HG03469 (cell line): ENCODE results near the gene SNX5.

ENCODE experiments used
- ATAC-seq: cut with Tn5 transposase; IDR thresholded peaks from one replicate; pipeline ENCODE4 v1.9.1; 2021; ENCODE audit warnings: mild to moderate bottlenecking, moderate library complexity, moderate number of reproducible peaks; ENCODE audit not compliant: unreplicated experiment

Gene SNX5

DNA sequence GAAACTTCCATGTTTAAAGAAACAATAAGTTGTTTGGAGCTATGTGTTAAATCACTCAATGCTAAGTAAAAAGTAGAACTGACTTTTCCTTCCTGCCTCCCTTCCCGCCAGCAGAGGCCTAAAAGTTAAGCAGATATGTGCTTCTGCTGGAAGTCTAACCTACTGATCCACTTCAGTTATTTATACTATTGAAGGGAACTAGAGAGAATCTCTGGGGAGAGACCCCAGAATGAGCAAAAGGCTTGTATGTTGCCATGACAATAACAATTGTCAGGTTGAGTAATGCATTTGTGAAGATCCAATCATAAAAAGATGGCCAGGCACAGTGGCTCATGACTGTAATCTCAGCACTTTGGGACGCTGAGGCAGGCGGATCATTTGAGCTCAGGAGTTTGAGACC is 25.0 kb upstream of the SNX5 start:
- ATAC-seq, result no peak

GRCh38 chr20:17992847-17993513 is 24.4 kb upstream of the SNX5 start:
- no peak for ATAC-seq

DNA sequence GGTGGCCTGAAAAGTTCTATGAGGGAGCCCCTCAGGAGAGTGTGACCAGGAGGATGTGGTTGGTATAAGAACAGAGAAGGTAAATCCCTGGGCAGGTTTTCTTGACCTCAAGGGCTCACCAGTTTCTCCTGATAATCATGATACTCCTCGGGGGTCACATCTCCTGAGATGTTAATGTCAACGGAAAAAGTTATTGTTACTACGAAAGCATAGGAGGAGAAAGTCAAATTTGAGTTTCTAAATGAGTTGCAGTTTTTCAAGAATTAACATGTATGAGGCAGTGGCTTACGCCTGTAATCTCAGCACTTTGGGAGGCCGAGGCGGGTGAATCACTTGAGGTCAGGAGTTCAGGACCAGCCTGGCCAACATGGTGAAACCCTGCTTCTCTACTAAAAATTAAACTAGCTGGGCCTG is 23.6 kb upstream of the SNX5 start:
- ATAC-seq, result no peak

DNA sequence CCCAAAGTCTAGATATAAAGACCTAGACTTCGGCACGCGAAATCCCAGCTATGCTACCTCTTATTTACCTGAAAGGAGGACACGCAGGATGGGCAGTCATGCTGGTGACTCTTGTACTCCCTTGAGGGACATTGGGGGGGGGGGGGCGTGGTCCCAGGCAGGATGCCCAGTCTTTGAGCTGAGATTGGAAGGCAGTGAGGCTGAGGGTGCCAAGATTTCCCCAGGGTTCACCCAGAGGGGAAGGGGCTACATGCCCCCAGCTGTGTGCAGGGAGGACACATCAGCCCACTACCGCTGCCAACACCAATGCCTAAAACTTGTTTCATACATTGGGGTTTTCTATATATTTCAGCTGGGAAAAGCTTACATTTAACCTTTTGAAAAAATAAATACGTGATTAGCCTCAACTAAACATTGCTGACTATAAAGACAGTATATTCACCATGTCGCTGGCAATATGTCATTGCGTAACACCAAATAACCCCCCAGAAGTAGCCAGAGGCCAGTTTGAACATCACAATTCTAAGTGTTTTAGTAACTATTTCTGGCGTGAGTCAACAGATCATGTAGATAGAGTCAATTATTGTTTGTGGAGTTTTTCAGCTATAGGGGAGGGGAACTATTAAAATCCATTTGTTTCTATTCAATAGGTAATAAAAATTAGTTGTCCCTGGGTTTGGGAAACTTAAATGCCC is 21.8 kb upstream of the SNX5 start:
- ATAC-seq, result no peak

- no peak for ATAC-seq
These were observed 19.4 kb upstream of the SNX5 start for GRCh38 chr20:17987988-17988387.

- no peak for ATAC-seq
These were observed 16.9 kb upstream of the SNX5 start for GRCh38 chr20:17985388-17986018.

GRCh38 chr20:17976305-17976704 is 7.7 kb upstream of the SNX5 start:
- no peak for ATAC-seq

DNA sequence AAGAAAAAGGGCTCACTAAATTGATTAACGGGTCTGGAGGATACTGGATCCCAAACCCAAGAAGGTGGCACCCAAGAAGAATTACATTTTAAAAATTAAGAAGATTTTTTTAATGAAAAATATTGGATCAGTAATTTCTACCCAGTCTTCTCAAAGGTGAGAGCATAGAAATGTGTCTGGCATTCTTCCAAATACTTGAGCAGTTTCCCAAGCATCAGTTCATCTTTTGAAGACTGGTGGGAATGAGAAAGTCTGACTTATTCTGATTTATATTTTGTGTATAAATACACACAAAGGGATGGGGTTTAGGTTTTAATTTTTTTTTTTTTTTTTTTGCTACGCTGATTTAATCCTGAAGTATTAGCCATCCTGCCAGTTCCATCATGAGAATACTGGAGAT is 3.5 kb upstream of the SNX5 start:
- no peak for ATAC-seq

GRCh38 chr20:17971300-17972013 is 2.9 kb upstream of the SNX5 start:
- no peak for ATAC-seq

DNA sequence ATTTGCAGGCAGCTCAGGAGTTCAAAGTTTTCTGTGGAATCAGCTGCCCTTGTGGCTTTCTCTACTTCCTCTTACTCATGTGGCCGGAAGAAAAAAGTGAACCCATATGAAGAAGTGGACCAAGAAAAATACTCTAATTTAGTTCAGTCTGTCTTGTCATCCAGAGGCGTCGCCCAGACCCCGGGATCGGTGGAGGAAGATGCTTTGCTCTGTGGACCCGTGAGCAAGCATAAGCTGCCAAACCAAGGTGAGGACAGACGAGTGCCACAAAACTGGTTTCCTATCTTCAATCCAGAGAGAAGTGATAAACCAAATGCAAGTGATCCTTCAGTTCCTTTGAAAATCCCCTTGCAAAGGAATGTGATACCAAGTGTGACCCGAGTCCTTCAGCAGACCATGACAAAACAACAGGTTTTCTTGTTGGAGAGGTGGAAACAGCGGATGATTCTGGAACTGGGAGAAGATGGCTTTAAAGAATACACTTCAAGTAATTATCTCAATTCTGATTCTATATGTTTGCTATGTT is 1.4 kb upstream of the SNX5 start:
- no peak for ATAC-seq

GRCh38 chr20:17969278-17969883 is 787 bp upstream of the SNX5 start:
- no peak for ATAC-seq

GRCh38 chr20:17967521-17968365 is 851 bp downstream of the SNX5 start:
- ATAC-seq, result no peak

GRCh38 chr20:17966432-17967310 is 1.9 kb downstream of the SNX5 start:
- ATAC-seq, result no peak

GRCh38 chr20:17965042-17965697 is 3.4 kb downstream of the SNX5 start:
- ATAC-seq, result no peak

DNA sequence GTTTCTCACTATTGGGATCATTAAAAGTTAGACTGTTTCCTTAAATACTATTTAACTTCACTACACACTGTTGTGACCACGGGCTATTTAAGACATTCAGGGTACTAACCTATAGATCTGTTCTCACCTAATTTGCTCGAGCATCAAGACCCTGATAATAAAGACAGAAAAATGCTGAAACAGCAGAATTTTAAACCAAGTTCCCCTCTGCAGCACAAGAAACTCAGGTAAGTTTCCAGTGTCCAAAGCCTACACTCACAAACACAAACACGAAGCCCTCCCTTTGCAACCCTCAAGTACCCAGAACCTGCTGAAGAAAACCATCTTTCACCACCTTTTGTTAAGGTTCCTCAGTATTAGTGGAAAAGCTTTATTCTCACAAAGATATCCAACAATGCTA is 4.0 kb downstream of the SNX5 start:
- ATAC-seq, result no peak

DNA sequence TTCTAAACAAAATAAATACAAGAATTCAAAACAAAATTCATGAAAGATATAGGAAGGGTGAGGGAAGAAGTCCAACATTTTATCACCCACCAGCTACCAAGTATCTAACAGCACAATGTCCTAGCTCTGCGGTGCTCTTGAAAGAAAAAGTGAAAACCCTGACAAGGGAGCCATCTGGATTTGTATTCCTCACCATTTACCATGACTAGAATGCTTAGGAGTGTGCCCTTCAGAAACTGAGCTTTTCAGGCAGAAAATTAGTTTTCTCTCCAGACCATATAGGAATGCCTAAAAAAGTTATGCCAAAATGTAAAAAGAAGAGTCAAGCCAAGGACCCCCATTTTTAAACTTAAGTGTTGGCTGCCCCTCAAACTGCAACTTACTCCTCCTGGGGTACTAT is 4.5 kb downstream of the SNX5 start:
- ATAC-seq, result no peak

- ATAC-seq, result no peak
These were observed 5.3 kb downstream of the SNX5 start for GRCh38 chr20:17963114-17963897.

DNA sequence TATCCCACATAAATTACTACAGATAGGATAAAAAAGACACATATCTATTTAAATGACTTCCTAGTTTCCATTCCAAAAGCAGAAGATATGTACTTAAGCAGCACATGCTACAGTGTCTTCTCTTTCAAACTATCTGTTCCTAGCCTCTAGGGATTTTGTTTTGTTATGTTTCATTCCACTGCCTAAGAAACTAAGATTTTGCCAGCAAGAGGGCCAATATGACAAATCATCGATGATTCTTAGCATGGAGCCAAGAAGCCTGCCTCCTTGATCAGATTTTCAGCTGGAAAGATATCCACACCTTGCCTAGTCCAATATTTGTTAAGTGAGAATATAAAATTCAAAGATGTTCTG is 7.0 kb downstream of the SNX5 start:
- no peak for ATAC-seq
